Right lobe of liver (tissue), 4 donors: ENCODE results near the gene TOX3.

ENCODE experiments used
- POLR2A ChIP-seq: fragments of 450-650 bp; IDR thresholded peaks from one replicate; pipeline ENCODE4 v1.6.1; 2017; ENCODE audit warnings: antibody characterized with exemption, mild to moderate bottlenecking
- TF ChIP-seq, protein P1 (sequence below), 4 donors: fragments of 200-600 bp in 3 of 4; fragments of 450-650 bp in 1 of 4; IDR thresholded peaks; one replicate each; pipeline versions ENCODE4 v1.5.1 to v1.8.0; 2016 to 2022; ENCODE audit warnings: antibody characterized with exemption in 4 of 4, mild to moderate bottlenecking in 2 of 4
- donor health status: DM: no; HTN: no; CAD: no.
- donor health status: DM: no; HTN: no; CAD: no.
- donor health status: DM: no; HTN: yes; CAD: no.

GRCh38 chr16:52450916-52451315 is 96.0 kb downstream of the TOX3 start:
- no peak for TF ChIP-seq POLR2A
- TF ChIP-seq, protein P1, sequence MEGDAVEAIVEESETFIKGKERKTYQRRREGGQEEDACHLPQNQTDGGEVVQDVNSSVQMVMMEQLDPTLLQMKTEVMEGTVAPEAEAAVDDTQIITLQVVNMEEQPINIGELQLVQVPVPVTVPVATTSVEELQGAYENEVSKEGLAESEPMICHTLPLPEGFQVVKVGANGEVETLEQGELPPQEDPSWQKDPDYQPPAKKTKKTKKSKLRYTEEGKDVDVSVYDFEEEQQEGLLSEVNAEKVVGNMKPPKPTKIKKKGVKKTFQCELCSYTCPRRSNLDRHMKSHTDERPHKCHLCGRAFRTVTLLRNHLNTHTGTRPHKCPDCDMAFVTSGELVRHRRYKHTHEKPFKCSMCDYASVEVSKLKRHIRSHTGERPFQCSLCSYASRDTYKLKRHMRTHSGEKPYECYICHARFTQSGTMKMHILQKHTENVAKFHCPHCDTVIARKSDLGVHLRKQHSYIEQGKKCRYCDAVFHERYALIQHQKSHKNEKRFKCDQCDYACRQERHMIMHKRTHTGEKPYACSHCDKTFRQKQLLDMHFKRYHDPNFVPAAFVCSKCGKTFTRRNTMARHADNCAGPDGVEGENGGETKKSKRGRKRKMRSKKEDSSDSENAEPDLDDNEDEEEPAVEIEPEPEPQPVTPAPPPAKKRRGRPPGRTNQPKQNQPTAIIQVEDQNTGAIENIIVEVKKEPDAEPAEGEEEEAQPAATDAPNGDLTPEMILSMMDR (IDR thresholded peaks at IDR 0.05): no peak
